HG03442 (cell line): Measurements from ENCODE around the gene BPGM.
"Not testable (repeated sequence)": the region's sequence is repeated elsewhere in the genome, so short reads cannot be mapped to it uniquely, and the experiment has no call there.

Source experiments
- ATAC-seq: cut with Tn5 transposase; IDR thresholded peaks from one replicate; pipeline ENCODE4 v1.9.1; 2021; ENCODE audit warnings: mild to moderate bottlenecking, moderate library complexity; ENCODE audit not compliant: unreplicated experiment

Gene BPGM

GRCh38 chr7:134662166-134662870, 15.7 kb downstream of the BPGM start:
- no peak for ATAC-seq

GRCh38 chr7:134662871-134663205, 16.2 kb downstream of the BPGM start:
- no peak for ATAC-seq

GRCh38 chr7:134665045-134665444, 18.4 kb downstream of the BPGM start:
- ATAC-seq, result not testable (repeated sequence)

GRCh38 chr7:134667899-134668298, 21.2 kb downstream of the BPGM start:
- ATAC-seq, result no peak

GRCh38 chr7:134669388-134669787, 22.7 kb downstream of the BPGM start:
- ATAC-seq, result no peak

- ATAC-seq, result peak; percentile 64
These were observed 23.3 kb downstream of the BPGM start for GRCh38 chr7:134669845-134670373.

- ATAC-seq, result no peak
These were observed 25.0 kb downstream of the BPGM start for GRCh38 chr7:134671609-134672008.

- no peak for ATAC-seq
These were observed 27.8 kb downstream of the BPGM start for GRCh38 chr7:134674424-134674823.

- ATAC-seq, result no peak
These were observed 30.1 kb downstream of the BPGM start for GRCh38 chr7:134676743-134677142.

- ATAC-seq, result no peak
These were observed 31.5 kb downstream of the BPGM start for GRCh38 chr7:134678115-134678514.

GRCh38 chr7:134679006-134679405, 32.4 kb downstream of the BPGM start:
- no peak for ATAC-seq

- ATAC-seq, result no peak
These were observed 37.5 kb downstream of the BPGM start for GRCh38 chr7:134684165-134684564.

GRCh38 chr7:134685250-134685649, 38.6 kb downstream of the BPGM start:
- no peak for ATAC-seq

GRCh38 chr7:134686786-134687185, 40.1 kb downstream of the BPGM start:
- no peak for ATAC-seq

GRCh38 chr7:134689550-134689949, 42.9 kb downstream of the BPGM start:
- ATAC-seq, result not testable (repeated sequence)

- no peak for ATAC-seq
These were observed 43.4 kb downstream of the BPGM start for GRCh38 chr7:134690016-134690415.

- no peak for ATAC-seq
These were observed 44.2 kb downstream of the BPGM start for GRCh38 chr7:134690614-134691504.

GRCh38 chr7:134691546-134692343, 45.1 kb downstream of the BPGM start:
- no peak for ATAC-seq

- no peak for ATAC-seq
These were observed 45.7 kb downstream of the BPGM start for GRCh38 chr7:134692344-134692705.

- no peak for ATAC-seq
These were observed 46.6 kb downstream of the BPGM start for GRCh38 chr7:134693256-134693655.

GRCh38 chr7:134694299-134694698, 47.6 kb downstream of the BPGM start:
- ATAC-seq, result no peak
